GM21619 (cell line): Measurements from ENCODE around the gene RBM12.
"Not testable (repeated sequence)": the region's sequence is repeated elsewhere in the genome, so short reads cannot be mapped to it uniquely, and the experiment has no call there.

Experiments used
- ATAC-seq: cut with Tn5 transposase; IDR thresholded peaks from one replicate; pipeline ENCODE4 v1.9.1; 2021; ENCODE audit not compliant: unreplicated experiment

The RBM12 gene, protein sequence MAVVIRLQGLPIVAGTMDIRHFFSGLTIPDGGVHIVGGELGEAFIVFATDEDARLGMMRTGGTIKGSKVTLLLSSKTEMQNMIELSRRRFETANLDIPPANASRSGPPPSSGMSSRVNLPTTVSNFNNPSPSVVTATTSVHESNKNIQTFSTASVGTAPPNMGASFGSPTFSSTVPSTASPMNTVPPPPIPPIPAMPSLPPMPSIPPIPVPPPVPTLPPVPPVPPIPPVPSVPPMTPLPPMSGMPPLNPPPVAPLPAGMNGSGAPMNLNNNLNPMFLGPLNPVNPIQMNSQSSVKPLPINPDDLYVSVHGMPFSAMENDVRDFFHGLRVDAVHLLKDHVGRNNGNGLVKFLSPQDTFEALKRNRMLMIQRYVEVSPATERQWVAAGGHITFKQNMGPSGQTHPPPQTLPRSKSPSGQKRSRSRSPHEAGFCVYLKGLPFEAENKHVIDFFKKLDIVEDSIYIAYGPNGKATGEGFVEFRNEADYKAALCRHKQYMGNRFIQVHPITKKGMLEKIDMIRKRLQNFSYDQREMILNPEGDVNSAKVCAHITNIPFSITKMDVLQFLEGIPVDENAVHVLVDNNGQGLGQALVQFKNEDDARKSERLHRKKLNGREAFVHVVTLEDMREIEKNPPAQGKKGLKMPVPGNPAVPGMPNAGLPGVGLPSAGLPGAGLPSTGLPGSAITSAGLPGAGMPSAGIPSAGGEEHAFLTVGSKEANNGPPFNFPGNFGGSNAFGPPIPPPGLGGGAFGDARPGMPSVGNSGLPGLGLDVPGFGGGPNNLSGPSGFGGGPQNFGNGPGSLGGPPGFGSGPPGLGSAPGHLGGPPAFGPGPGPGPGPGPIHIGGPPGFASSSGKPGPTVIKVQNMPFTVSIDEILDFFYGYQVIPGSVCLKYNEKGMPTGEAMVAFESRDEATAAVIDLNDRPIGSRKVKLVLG

DNA sequence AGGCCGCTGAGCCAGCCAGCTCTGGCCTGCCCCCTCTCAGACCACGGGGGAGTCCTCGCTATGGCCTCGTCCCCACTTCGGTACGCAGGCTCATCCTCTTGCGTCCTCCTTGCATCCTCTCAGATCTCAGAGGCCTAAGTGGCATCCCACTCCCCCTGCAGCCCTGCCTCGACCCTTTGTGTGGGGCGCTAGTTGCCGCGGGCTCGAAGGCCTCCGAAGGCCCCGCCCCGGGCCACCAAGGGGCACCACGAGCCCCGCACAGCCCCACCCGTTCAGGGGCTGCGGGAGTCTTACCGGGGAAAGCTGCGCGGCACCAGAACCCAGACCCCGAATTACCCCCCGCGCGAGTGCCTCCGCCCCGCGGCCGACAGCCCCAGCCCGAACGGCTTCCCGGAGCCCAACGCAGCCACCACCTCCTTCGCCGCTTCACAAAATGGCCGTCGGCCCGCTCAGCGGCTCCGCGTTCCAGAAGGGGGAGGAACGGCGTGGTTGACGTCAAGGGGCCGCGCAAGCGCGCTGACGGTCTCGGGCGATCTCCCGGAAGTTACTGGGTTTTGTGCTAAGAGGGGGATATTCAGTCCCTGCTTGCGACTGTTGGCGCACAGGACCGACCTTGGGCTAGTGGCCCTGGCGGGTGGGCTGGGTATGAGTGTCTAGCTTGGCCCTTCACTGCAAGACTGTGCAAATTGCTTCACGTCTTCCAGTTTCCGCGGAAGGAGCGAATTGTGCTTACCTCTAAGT is at the start of gene RBM12, which contains the start of gene CPNE1:
TSS of gene RBM12 (minus strand) at position 435 of the 741 bp plus-strand sequence. CDS start 9,578 bp downstream, outside the sequence.
TSS of gene CPNE1 (minus strand) at position 435 of the 741 bp plus-strand sequence. CDS start 31,977 bp downstream, outside the sequence.
- ATAC-seq, result peak; percentile 64

DNA sequence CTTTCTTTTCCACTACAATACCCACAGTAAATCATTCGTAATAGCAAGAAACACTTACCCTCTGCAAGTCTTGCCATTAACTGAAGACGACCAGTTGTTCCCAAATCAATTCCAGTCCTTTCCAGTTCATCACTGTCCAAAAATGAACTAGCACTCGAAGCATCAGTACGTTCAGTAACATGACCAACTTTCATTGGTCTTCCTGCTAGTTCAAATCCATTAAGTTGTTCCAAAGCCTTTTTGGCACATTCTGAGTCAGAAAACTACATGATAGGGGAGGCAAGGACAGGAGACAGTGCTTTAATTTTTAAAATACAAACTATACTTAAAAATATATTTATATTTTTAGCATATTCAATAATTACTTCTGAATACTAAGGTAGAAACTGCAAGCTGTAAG is 49.4 kb upstream of the RBM12 start:
- no peak for ATAC-seq

DNA sequence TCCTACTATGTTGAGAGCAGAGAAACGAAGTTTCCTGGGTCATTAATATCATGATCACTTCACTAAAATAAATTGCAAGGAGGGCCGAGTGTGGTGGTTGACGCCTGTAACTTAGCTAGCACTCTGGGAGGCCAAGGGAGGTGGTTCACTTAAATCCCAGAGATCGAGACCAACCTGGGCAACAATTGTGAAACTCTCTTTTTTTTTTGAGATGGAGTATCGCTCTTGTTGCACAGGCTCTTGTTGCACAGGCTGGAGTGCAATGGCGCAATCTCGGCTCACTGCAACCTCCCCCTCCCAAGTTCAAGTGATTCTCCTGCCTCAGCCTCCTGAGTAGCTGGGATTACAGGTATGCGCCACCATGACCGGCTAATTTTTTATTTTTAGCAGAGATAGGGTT is 48.4 kb upstream of the RBM12 start:
- not testable (repeated sequence) for ATAC-seq

DNA sequence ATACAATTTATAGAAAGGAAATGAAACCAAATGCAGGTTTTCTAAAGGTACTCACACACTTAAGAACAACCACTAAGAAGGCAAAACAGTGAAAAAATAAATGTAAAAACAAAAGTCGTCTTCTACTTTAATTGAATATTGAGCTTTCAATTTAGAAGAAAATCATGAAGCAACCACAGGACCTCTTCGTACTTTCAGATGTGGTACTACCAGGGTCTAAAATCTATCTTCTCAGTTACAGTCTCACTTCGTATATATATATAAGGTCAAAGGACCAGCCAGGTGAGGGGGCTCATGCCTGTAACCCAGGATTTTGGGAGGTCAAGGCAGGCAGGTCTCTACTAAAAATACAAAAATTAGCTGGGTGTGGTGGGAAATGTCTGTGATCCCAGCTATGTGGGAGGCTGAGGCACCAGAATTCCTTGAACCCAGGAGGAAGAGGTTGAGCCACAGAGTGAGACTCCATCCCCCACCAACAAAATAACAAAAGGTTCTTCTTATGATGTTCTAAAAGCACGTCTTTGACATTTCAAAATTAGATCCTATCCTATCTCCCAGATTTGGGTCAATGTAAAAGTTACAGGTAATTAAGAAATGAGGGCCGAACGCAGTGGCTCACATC is 47.0 kb upstream of the RBM12 start:
- ATAC-seq, result no peak

DNA sequence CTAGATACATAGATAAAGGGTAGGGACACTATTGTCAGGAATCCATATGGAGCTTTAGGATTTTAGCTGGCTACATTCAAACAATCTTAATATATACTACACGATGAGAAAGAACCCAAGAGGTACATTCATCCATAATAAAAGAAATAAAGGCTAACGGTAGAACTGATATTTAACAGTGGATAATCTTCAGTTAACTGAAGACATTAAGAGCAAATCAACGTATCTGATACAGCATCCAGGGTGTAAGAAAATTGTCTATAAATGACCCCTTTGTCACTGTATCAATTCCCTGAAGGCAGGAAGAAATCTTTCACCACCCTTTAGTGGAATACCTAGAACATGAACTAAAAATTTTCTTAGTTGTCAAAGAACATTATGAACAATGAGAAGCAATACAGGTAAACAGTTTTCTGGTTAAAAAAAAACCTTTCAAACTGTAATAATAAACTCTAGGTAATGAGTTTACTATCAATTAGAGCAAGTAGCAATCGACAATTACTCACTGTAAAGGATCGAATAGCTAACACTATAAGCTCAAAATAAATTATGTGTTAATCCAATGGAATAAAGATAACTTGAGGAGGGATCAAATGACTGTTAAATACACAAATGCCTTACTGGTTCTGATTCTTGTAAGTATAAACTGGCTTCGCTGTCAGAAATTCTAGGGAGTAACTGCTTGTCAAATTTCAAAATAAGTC is 46.3 kb upstream of the RBM12 start:
- no peak for ATAC-seq

- ATAC-seq, result no peak
These were observed 45.3 kb upstream of the RBM12 start for GRCh38 chr20:35710039-35710438.

DNA sequence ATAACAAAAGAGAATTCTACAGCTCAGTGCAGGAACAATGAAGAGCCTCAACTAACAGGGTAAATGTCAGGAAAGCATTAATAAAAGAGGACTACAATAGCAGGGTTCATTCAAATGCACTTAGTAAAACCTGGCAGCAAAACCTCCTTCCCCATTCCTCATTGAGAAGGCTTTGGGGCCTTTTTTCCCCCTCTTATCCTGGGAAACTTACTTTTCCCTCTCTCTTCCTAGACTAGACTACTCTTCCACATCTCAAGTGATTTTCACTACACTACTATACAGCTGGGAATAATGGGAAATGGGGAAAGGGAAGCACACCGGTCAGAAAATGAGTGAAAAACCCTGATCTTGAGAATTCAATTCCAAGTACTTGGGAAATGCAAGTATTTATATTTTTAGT is 44.6 kb upstream of the RBM12 start:
- ATAC-seq, result no peak

- ATAC-seq, result no peak
These were observed 43.8 kb upstream of the RBM12 start for GRCh38 chr20:35708502-35708901.

- not testable (repeated sequence) for ATAC-seq
These were observed 42.2 kb upstream of the RBM12 start for GRCh38 chr20:35706591-35707529.

DNA sequence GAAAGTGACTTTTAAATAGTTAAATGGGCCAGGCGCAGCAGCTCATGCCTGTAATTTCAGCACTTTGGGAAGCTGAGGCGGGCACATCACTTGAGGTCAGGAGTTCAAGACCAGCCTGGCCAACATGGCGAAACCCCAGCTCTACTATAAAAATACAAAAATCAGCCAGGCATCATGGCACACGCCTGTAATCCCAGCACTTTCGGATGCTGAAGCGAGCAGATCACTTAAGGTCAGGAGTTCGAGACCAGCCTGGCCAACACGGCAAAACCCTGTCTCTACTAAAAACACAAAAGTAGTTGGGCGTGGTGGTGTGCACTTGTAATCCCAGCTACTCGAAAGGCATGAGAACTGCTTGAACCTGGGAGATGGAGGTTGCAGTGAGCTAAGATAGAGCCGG is 41.2 kb upstream of the RBM12 start:
- not testable (repeated sequence) for ATAC-seq

GRCh38 chr20:35704514-35705261 is 40.0 kb upstream of the RBM12 start:
- ATAC-seq, result no peak

- ATAC-seq, result no peak
These were observed 38.4 kb upstream of the RBM12 start for GRCh38 chr20:35702824-35703695.

DNA sequence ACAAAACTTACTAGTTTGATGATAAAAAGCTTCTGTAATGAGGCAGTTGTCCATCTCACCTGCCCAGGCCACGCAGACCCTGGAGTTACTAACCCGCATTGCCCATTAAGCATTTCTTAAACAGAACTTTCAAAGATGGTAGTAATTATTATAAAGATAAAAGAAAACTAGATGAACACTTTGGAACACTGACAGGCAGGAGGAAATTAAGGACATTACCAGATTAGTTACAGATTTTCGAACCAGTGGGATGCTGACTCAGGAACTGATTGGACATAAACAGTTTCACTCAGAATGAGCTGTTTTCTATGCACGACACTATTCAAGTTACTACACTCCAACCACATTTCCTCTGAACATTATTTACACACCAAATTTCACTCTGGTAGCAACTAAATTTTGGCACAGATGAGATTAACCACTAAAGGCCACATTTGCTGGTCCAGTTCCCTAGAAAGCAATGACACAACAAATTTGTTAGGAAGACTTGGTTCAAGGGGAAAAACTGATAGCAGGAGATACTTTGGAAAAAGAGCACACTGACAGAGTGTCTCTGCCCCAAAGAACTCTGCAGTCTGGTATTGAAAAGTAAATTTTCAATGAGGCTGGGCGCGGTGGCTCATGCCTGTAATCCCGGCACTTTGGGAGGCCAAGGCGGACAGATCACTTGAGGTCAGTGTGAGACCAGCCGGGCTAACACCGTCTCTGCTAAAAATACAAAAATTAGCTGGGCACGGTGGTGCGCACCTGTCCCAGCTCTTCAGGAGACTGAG is 37.5 kb upstream of the RBM12 start:
- no peak for ATAC-seq

DNA sequence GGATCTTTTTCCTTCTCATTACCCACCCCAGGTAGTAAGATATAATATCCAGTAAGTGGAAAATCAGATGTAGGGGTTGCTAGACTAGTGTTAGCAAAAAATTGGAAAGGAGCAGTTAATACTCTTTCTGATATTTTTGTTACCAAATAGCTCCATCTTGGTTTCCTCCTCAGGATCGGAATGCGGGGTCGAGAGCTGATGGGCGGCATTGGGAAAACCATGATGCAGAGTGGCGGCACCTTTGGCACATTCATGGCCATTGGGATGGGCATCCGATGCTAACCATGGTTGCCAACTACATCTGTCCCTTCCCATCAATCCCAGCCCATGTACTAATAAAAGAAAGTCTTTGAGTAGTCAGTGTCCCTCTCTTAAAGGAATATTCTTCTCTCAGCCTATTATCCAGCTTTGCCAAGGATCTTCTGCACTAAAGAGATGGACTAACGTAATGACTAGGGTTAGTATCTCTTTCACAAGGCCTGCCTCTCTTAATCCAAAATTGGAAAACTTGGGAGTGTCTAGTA is 36.0 kb upstream of the RBM12 start:
- no peak for ATAC-seq

- ATAC-seq, result no peak
These were observed 35.4 kb upstream of the RBM12 start for GRCh38 chr20:35699957-35700624.
